Upper lobe of left lung (tissue), 4 donors: ENCODE data around the gene GPR183.

ENCODE experiments used
- CTCF ChIP-seq, 6 experiments: fragments of 450-650 bp in 4 of 6; fragments of 200-600 bp in 2 of 6; sonication (generic) in 2 of 6; IDR thresholded peaks; one replicate each; pipeline ENCODE4 v1.5.1; 2016 to 2019; ENCODE audit warnings: antibody characterized with exemption in 6 of 6
- EP300 ChIP-seq, 4 donors: sonication (generic); formaldehyde crosslinking; IDR thresholded peaks; one replicate each; pipeline ENCODE4 v1.5.1; 2017; ENCODE audit warnings: antibody characterized with exemption in 4 of 4, control low read depth in 2 of 4
- POLR2A ChIP-seq, 4 donors: fragments of 450-650 bp; IDR thresholded peaks; one replicate each; pipeline ENCODE4 v1.5.1; 2016 to 2017; ENCODE audit warnings: antibody characterized with exemption in 4 of 4, mild to moderate bottlenecking in 2 of 4
- POLR2AphosphoS5 ChIP-seq, 2 donors: sonication (generic); formaldehyde crosslinking; IDR thresholded peaks; one replicate each; pipeline ENCODE4 v1.5.1; 2017; ENCODE audit warnings: antibody characterized with exemption in 2 of 2

- TF ChIP-seq POLR2AphosphoS5 (IDR thresholded peaks at IDR 0.05), result no peak
- no peak for TF ChIP-seq CTCF (IDR thresholded peaks at IDR 0.05)
- TF ChIP-seq EP300 (IDR thresholded peaks at IDR 0.05), result no peak
- TF ChIP-seq POLR2A (IDR thresholded peaks at IDR 0.05), result no peak
These were observed 4.7 kb upstream of the GPR183 start for GRCh38 chr13:99311748-99312492.
